Suppressor macrophage treated with lipopolysaccharide for 4 hours (primary cell): ENCODE results near the gene PMS2.
"Not testable (repeated sequence)": the region's sequence is repeated elsewhere in the genome, so short reads cannot be mapped to it uniquely, and the experiment has no call there.

Source experiments
- DNase-seq: peaks from one replicate; pipeline ENCODE4 v3.0.0-alpha.2; 2020

Gene PMS2

GRCh38 chr7:6008668-6009611, at the start of gene PMS2, which contains the start of gene AIMP2:
Gene PMS2, minus strand, starts transcription at chr7:6009049. Its CDS starts 30 bp downstream, at chr7:6009019.
Gene AIMP2, plus strand, starts transcription at chr7:6009272. Its CDS starts 92 bp downstream, at chr7:6009364.
- DNase-seq: peak; percentile 99

GRCh38 chr7:6057316-6058129, 48.7 kb upstream of the PMS2 start:
- DNase-seq: no peak

GRCh38 chr7:6056616-6057015, 47.8 kb upstream of the PMS2 start:
- no peak for DNase-seq

GRCh38 chr7:6051185-6051584, 42.3 kb upstream of the PMS2 start:
- DNase-seq: not testable (repeated sequence)

- DNase-seq: no peak
These were observed 40.9 kb upstream of the PMS2 start for GRCh38 chr7:6049780-6050179.

- no peak for DNase-seq
These were observed 26.8 kb upstream of the PMS2 start for GRCh38 chr7:6035686-6036085.

- DNase-seq: no peak
These were observed 26.3 kb upstream of the PMS2 start for GRCh38 chr7:6035165-6035564.

GRCh38 chr7:6032641-6033040, 23.8 kb upstream of the PMS2 start:
- DNase-seq: no peak

- DNase-seq: no peak
These were observed 23.3 kb upstream of the PMS2 start for GRCh38 chr7:6032167-6032566.

GRCh38 chr7:6031567-6031966, 22.7 kb upstream of the PMS2 start:
- DNase-seq: no peak

- DNase-seq: no peak
These were observed 22.1 kb upstream of the PMS2 start, which contains the start of gene ANKRD61 for GRCh38 chr7:6030988-6031387. Gene ANKRD61, plus strand, starts transcription at chr7:6031376. Its CDS starts 0 bp downstream, at chr7:6031376.

- DNase-seq: no peak
These were observed 19.7 kb upstream of the PMS2 start for GRCh38 chr7:6028563-6028962.

DNA sequence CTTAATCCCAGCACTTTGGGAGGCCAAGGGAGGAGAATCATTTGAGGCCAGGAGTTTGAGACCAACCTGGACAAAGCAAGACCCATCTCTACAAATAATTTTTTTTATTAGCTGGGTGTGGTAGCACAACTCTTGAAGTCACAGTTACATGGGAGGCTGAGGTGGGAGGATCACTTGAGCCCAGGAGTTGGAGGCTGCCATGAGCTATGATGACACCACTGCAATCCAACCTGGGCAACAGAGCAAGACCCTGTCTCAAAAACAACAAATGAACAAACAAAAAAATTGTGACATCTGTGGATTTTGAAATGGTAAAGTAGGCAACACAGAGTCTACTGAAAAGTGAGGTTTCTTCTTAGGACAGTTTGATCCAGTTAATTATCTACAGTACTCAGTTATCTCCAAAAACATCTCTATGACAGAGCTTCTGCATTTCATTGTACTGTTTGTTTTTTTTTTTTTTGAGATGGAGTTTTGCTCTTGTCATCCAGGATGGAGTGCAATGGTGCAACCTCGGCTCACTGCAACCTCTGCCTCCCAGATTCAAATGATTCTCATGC, 19.0 kb upstream of the PMS2 start:
- no peak for DNase-seq

- peak; percentile 91 for DNase-seq
These were observed 18.0 kb upstream of the PMS2 start for GRCh38 chr7:6026820-6027311.

DNA sequence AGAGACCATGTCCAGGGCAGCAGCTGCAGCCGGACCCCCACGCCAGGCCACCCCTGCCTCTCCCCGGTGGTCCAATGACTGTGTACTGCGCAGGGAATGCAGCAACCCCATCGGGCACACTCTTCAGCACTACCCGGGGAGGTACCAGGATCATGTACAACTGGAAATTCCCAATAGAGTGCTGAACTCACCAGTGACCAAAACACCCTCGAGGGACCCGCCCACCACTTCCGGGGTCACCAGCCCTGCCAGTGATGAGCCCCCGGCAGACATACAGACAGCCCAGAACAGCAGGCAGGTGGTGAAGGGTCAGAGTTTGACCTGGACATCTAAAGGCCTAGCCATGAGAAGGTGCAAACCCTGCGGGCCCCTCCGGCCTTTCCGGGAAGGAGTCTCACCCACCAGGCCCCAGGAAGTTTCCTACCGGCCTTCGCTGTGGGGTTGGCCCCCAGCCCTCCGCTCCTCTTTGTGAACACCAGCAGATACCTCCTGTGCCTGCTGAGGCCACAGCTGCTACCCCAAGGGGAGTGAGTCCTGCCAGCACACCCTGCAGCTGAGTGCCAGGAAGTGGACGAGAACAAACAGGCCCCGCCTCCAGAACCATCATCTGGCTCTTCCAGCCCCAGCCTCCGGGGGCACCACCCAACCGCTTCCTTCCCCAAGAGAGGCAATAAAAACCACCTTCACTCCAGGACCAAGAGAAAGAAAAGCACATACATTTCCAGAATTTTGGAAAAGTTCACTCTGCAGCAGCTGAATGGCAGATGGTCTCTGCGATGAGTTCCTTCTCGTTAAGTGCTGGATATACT, 17.4 kb upstream of the PMS2 start:
- peak; percentile 85 for DNase-seq

- DNase-seq: no peak
These were observed 15.2 kb upstream of the PMS2 start for GRCh38 chr7:6023974-6024435.

GRCh38 chr7:6022707-6023106, 13.9 kb upstream of the PMS2 start:
- no peak for DNase-seq

DNA sequence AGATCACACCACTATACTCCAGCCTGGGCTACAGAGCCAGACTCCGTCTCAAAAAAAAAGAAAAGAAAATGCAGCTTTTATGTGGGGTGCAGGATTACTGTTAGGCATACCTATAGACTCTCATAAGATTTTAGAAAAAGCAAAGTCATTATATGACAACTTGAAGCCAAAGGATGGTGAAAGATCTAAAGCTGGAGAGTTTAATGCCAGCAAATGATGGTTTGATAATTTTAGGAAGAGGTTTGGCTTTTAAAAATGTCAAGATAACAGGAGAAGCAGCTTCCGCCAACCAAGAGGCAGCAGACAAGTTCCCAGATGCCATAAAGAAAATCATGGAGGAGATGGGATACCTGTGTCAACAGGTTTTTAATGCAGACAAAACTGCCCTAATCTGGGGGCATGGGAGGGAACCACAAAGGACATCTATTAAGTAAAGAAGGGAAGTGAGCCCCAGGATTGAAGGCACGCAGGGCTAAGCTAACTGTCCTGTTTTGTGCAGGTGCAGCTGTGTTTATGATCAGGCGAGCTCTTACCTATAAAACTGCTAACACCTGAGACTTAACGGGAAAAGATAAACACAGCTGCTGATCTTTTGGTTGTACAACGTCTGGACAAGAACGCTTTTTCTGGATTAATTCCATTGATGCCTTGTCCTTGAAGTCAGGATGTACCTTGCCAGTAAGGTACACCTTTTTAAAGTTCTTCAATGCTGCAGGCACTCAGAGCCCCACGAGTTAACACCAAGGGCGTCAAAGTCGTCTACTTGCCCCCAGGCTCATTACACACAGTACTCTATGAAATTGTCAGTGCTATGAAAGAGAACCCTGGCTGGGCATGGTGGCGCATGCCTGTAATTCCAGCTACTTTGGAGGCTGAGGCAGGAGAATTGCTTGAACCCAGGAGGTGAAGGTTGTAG, 11.8 kb upstream of the PMS2 start:
- no peak for DNase-seq

DNA sequence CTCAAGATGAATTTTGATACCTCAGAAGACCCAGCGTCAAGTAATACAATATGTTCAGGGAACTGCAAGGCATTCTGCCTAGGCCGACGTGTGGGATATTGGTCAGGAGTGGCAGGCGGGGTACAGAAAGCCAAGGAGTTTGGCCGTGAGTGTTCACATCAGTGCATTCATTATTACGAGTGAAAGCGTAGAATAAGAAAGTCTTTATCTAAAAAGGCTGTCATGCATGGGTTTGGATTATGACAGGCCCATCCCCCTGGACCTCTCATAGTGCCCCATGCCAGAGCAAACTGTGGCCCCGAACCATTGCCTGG, 7.8 kb upstream of the PMS2 start:
- no peak for DNase-seq

DNA sequence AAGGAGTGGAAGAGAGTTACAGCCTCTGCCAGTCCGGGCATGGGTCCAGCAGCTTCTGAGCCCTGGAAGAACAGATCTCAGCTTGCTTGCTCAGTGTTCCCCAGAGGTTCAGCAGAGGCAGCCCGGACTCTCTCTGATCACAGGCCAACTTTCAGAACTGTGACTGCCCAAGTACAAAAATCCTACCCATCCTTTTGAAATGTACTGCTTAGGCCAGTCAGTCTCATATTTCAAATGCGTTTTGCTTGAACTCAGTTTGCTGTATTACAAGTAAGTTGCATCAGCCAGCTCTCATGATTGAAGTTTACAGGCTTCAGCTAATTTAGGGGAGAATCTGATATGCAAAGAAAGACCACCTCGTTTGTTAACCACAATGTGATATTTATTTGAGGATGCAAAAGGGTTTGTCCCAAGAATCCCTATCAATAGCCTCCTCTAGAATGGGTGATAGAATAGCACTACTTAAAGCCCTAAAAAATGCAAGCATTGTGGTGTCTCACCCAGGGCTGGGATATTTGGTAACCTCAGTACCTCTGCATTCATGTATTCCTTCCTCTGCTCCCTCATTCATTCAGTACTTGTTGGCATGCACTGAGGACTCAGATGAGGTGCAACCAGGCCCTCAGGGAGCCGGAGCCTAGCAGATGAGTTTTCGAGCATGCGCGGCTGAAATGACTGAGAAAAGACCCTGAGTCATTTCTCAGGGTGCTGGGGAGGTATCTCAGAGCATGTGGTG, 7.2 kb upstream of the PMS2 start:
- no peak for DNase-seq
